GM12878 (cell line): Measurements from ENCODE around the gene CLDN9. TPM values are rescaled to one million over a fixed set of nuclear protein-coding genes. Genes with fewer than 3 reads are reported as not detected.
"Not testable (repeated sequence)": the region's sequence is repeated elsewhere in the genome, so short reads cannot be mapped to it uniquely, and the experiment has no call there.

Experiments used
- ATAC-seq: fragments of 200-7000 bp; cut with Tn5 transposase; 3 replicates; pipeline ENCODE4 v1.9.1; 2020; ENCODE audit warnings: mild to moderate bottlenecking, moderate library complexity
- BruUV-seq: library from RNA; stranded (reverse); fragments of 400-500 nt; replicated peaks from 2 replicates; lab custom pipeline; 2021; lab: Mats Ljungman, UMichigan
- CTCF ChIA-PET: fragments of 300-600 bp; sonication (Branson Sonifier 250); formaldehyde crosslinking; extraction: SDS; loops from one replicate; lab custom pipeline; 2021; ENCODE audit warnings: inconsistent platforms; lab: Yijun Ruan, JAX
- POLR2A ChIA-PET: fragments of 350-600 bp; formaldehyde crosslinking; extraction: SDS; loops from one replicate; lab custom pipeline; 2021; ENCODE audit warnings: inconsistent platforms; lab: Charles Lee
- RAD21 ChIA-PET: fragments of 300-600 bp; sonication (Branson Sonifier 250); formaldehyde crosslinking; loops from one replicate; lab custom pipeline; 2023; ENCODE audit warnings: antibody characterized with exemption; ENCODE audit not compliant: unreplicated experiment; lab: Charles Lee
- SMC1A ChIA-PET: fragments of 300-600 bp; sonication (Branson Sonifier 250); formaldehyde crosslinking; loops from one replicate; lab custom pipeline; 2023; ENCODE audit not compliant: unreplicated experiment, uncharacterized antibody; lab: Charles Lee
- DNase-seq: peaks from one replicate; pipeline ENCODE4 v3.0.0-alpha.2; 2011; ENCODE audit warnings: low read depth, low spot score
- FAIRE-seq: peaks from 3 replicates; lab custom pipeline; 2011; peaks lifted over from hg19 to GRCh38; lab: Jason Lieb, UNC
- H2AFZ ChIP-seq: 2 replicates; pipeline ENCODE4 v1.6.0; 2011; ENCODE audit warnings: low read depth, low read length, control low read depth; ENCODE audit not compliant: control insufficient read depth
- H3K27ac ChIP-seq: 2 replicates; pipeline ENCODE4 v1.5.1; 2011; ENCODE audit warnings: control low read depth; ENCODE audit not compliant: control insufficient read depth, insufficient read depth
- H3K27me3 ChIP-seq, 2 experiments: replicated peaks in 1 of 2; 2 replicates each; pipeline versions ENCODE4 v1.6.0 to v1.6.1; 2011; ENCODE audit warnings: low read length in 1 of 2; ENCODE audit not compliant: control insufficient read depth in 2 of 2, insufficient read depth in 2 of 2
- H3K36me3 ChIP-seq, 2 experiments: 2 replicates each; pipeline ENCODE4 v1.5.1; 2011; ENCODE audit warnings: low read length in 1 of 2; ENCODE audit not compliant: control insufficient read depth in 2 of 2, insufficient read depth in 2 of 2
- H3K4me1 ChIP-seq: 2 replicates; pipeline ENCODE4 v1.6.1; 2011; ENCODE audit warnings: mild to moderate bottlenecking, low read length, moderate library complexity, mixed read lengths; ENCODE audit not compliant: control insufficient read depth, insufficient read depth
- H3K4me2 ChIP-seq: 2 replicates; pipeline ENCODE4 v1.6.0; 2011; ENCODE audit warnings: control low read depth; ENCODE audit not compliant: control insufficient read depth, insufficient read depth
- H3K4me3 ChIP-seq: fragments of 200-600 bp; sonication (generic); 2 replicates; pipeline ENCODE4 v1.5.1; 2016
- H3K79me2 ChIP-seq: 2 replicates; pipeline ENCODE4 v1.6.0; 2011; ENCODE audit warnings: low read length; ENCODE audit not compliant: control insufficient read depth, insufficient read depth
- H3K9ac ChIP-seq: 2 replicates; pipeline ENCODE4 v1.8.0; 2011; ENCODE audit warnings: low read length, control low read depth, mixed read lengths; ENCODE audit not compliant: control insufficient read depth, insufficient read depth
- H3K9me3 ChIP-seq: replicated peaks from 3 replicates; pipeline ENCODE4 v1.5.1; 2011; ENCODE audit warnings: mild to moderate bottlenecking, low read length; ENCODE audit not compliant: control insufficient read depth, insufficient read depth
- H4K20me1 ChIP-seq: 2 replicates; pipeline ENCODE4 v1.6.0; 2011; ENCODE audit not compliant: control insufficient read depth, insufficient read depth
- ATF2 ChIP-seq: IDR thresholded peaks from 2 replicates; pipeline ENCODE4 v1.6.1; 2012; ENCODE audit warnings: low read length, inconsistent platforms
- BHLHE40 ChIP-seq, 2 experiments: fragments of 450-650 bp in 1 of 2; IDR thresholded peaks; 2 replicates each; pipeline ENCODE4 v1.6.1; 2011 to 2017; ENCODE audit warnings: low read depth in 2 of 2, borderline replicate concordance in 1 of 2, improper control_type of control experiment in 1 of 2, low read length in 1 of 2, mild to moderate bottlenecking in 1 of 2
- CBFB ChIP-seq: IDR thresholded peaks from 2 replicates; pipeline ENCODE4 v1.6.1; 2016; ENCODE audit warnings: antibody characterized with exemption, low read depth
- CREM ChIP-seq: IDR thresholded peaks from 2 replicates; pipeline ENCODE4 v1.6.1; 2014; ENCODE audit warnings: antibody characterized with exemption, low read depth
- E2F4 ChIP-seq: IDR thresholded peaks from 2 replicates; pipeline ENCODE4 v1.6.1; 2012; ENCODE audit warnings: low read depth, low read length, improper control_type of control experiment
- EZH2 ChIP-seq: IDR thresholded peaks from 2 replicates; pipeline ENCODE4 v1.6.1; 2012; ENCODE audit warnings: low read depth, mild to moderate bottlenecking, control low read depth, inconsistent platforms, low read length, borderline replicate concordance; ENCODE audit not compliant: control insufficient read depth
- FOS ChIP-seq: IDR thresholded peaks from 3 replicates; pipeline ENCODE4 v1.6.1; 2011; ENCODE audit warnings: borderline replicate concordance; ENCODE audit not compliant: insufficient read length; ENCODE audit errors: extremely low read depth
- FOXK2 ChIP-seq: fragments of 450-650 bp; IDR thresholded peaks from 2 replicates; pipeline ENCODE4 v1.6.1; 2017; ENCODE audit warnings: mild to moderate bottlenecking, moderate library complexity
- IKZF1 ChIP-seq: fragments of 450-650 bp; conservative IDR thresholded peaks from 2 replicates; pipeline ENCODE4 v1.6.1; 2017; ENCODE audit warnings: antibody characterized with exemption, mild to moderate bottlenecking
- MYC ChIP-seq: IDR thresholded peaks from 2 replicates; pipeline ENCODE4 v1.6.1; 2011; ENCODE audit warnings: mild to moderate bottlenecking, low read length, moderate library complexity, inconsistent platforms; ENCODE audit not compliant: insufficient read depth, insufficient replicate concordance, insufficient read length, severe bottlenecking
- NR2C2 ChIP-seq: IDR thresholded peaks from 2 replicates; pipeline ENCODE4 v1.6.1; 2011; ENCODE audit warnings: borderline replicate concordance, low read depth; ENCODE audit not compliant: control insufficient read depth, insufficient read length
- SIX5 ChIP-seq: IDR thresholded peaks from 2 replicates; pipeline ENCODE4 v1.6.1; 2011; ENCODE audit warnings: mild to moderate bottlenecking, low read depth, low read length, moderate library complexity; ENCODE audit not compliant: severe bottlenecking
- SREBF1 ChIP-seq: IDR thresholded peaks from 2 replicates; pipeline ENCODE4 v1.6.1; 2012; ENCODE audit warnings: mild to moderate bottlenecking, low read length
- SREBF2 ChIP-seq: IDR thresholded peaks from 2 replicates; pipeline ENCODE4 v1.6.1; 2012; ENCODE audit warnings: mild to moderate bottlenecking, low read length
- SRF ChIP-seq, 2 experiments: IDR thresholded peaks; 2 replicates each; pipeline ENCODE4 v1.6.1; 2011; ENCODE audit warnings: low read depth in 2 of 2, low read length in 2 of 2, mild to moderate bottlenecking in 1 of 2, moderate library complexity in 1 of 2
- SUPT20H ChIP-seq: IDR thresholded peaks from 2 replicates; pipeline ENCODE4 v1.6.1; 2011; ENCODE audit warnings: low read depth, mild to moderate bottlenecking, low read length, moderate library complexity, borderline replicate concordance; ENCODE audit not compliant: control insufficient read depth
- WRNIP1 ChIP-seq: IDR thresholded peaks from 2 replicates; pipeline ENCODE4 v1.6.1; 2011; ENCODE audit warnings: low read depth, low read length, improper control_type of control experiment, borderline replicate concordance
- WGBS: methylation state at CpG from one replicate; pipeline ENCODE4 v1.1.6; 2016; ENCODE audit warnings: low lambda C conversion rate; ENCODE audit not compliant: insufficient replicate concordance, insufficient coverage; ENCODE audit errors: missing lambda C conversion rate; 5-methylcytosine and 5-hydroxymethylcytosine counted together
- in situ Hi-C: fragments of 300-500 bp; cut with MboI; formaldehyde crosslinking; loops from 9 replicates; pipeline ENCODE4 v1.14.3; 2018; ENCODE audit warnings: mixed read lengths
- intact Hi-C: fragments of 100-400 bp; cut with micrococcal nuclease; formaldehyde crosslinking; loops from one replicate; pipeline ENCODE4 v1.14.2; 2022; ENCODE audit not compliant: unreplicated experiment
- polyA plus RNA-seq, 11 experiments: library from polyadenylated mRNA; depleted of rRNA in 4 of 11; unstranded in 6 of 11; stranded (reverse) in 5 of 11; fragments of >200 nt; fragmentation: Nextera tagmentation in 4 of 11; fragmentation: Illumina TruSeq in 1 of 11; extraction: Ambion mirVana in 4 of 11; extraction: Trizol in 1 of 11; gene quantifications; 1 replicate in 1 of 11; 2 replicates in 10 of 11; pipeline versions ENCODE4 v1.2.1 to v1.2.3, GENCODE V29; 2011 to 2016; ENCODE audit warnings: inconsistent platforms in 2 of 11, missing spikeins in 2 of 11, low read depth in 1 of 11
- total RNA-seq, 4 experiments: library from RNA; depleted of rRNA in 3 of 4; stranded (reverse); fragments of >200 nt in 3 of 4; fragmentation: Illumina TruSeq in 1 of 4; extraction: Trizol in 1 of 4; gene quantifications; 2 replicates each; pipeline versions ENCODE4 v1.2.1 to v1.2.3, GENCODE V29; 2013 to 2021

The CLDN9 gene
- total and polyA plus RNA-seq, 10 of the 15 experiments (the other 5 are each of a cell fraction or from before 2014, with no cell fraction given) = not detected

- BruUV-seq = no TSS peak
- no peak for FAIRE-seq
- CTCF ChIA-PET = interaction anchor here (0.6 to 5.6 kb wide), 3 partner anchors 20 to 350 kb away, joined by 3 to 28 read pairs (median 5); no protein-coding TSS in a partner anchor
Measured at GRCh38 chr16:3051494-3051893, 38.8 kb downstream of the CLDN9 start.

GRCh38 chr16:3052571-3053329 lies 40.0 kb downstream of the CLDN9 start:
- RAD21 ChIA-PET = interaction anchor here (0.6 kb wide), 1 partner anchor 138 kb away, joined by 4 read pairs; no protein-coding TSS in a partner anchor
- BruUV-seq, H2AFZ ChIP-seq, H4K20me1 ChIP-seq, H3K4me1 ChIP-seq, H3K9me3 ChIP-seq, H3K27ac ChIP-seq, H3K79me2 ChIP-seq, DNase-seq, H3K4me3 ChIP-seq, H3K4me2 ChIP-seq, POLR2A ChIA-PET, H3K27me3 ChIP-seq, in situ Hi-C loops, CTCF ChIA-PET, H3K36me3 ChIP-seq, H3K9ac ChIP-seq, SMC1A ChIA-PET, intact Hi-C loops: not testable (repeated sequence)
- ATAC-seq = peak; percentile 41
- WGBS = 84% methylated on average over 11 of the region's 12 CpGs
- peak; percentile 82 for FAIRE-seq

More at GRCh38 chr16:3051494-3051893, 38.8 kb downstream of the CLDN9 start:
- Histone ChIP-seq H2AFZ (no peak overlapping the region), H4K20me1 (no peaks in the 10 kb centered on the region), H3K9me3 (no peaks in the 10 kb centered on the region), H3K36me3 (no peaks in the 10 kb centered on the region), H3K27me3 (no peaks in the 10 kb centered on the region; a peak in 2 of 4 replicates), H3K4me3 (no peak overlapping the region), H3K27ac (no peak overlapping the region), H3K79me2 (no peaks in the 10 kb centered on the region), H3K4me2 (no peak overlapping the region), H3K9ac (no peak overlapping the region), H3K4me1 (peaks cover 8% of the 10 kb centered on the region)
- SMC1A ChIA-PET = no interaction called here
- no peak for TF ChIP-seq SUPT20H
- no peak for TF ChIP-seq SREBF2
- no peak for TF ChIP-seq WRNIP1
- TF ChIP-seq IKZF1 = no peak
- no peak for TF ChIP-seq CBFB
- no peak for TF ChIP-seq SREBF1
- TF ChIP-seq EZH2 = no peak
- TF ChIP-seq ATF2 = no peak
- no peak for TF ChIP-seq CREM
- TF ChIP-seq NR2C2 = no peak
- TF ChIP-seq SIX5 = no peak
- TF ChIP-seq FOS = no peak
- TF ChIP-seq BHLHE40 (IDR thresholded peaks at IDR 0.05; ENCODE audit: borderline replicate concordance in 1 of 2, low read depth in 2 of 2, low read length in 1 of 2) = no peak
- no peak for TF ChIP-seq MYC
- TF ChIP-seq E2F4 = no peak
- TF ChIP-seq FOXK2 = no peak
- no peak for TF ChIP-seq SRF (IDR thresholded peaks at IDR 0.05; ENCODE audit: low read depth in 2 of 2, low read length in 2 of 2)
- POLR2A ChIA-PET = interaction anchor here (0.8 kb wide), 1 partner anchor 20 kb away, joined by 3 read pairs; no protein-coding TSS in a partner anchor
- ATAC-seq (no peak), DNase-seq (no peak)
- in situ Hi-C loops = no loop called here
- intact Hi-C loops = no loop called here
- RAD21 ChIA-PET = no interaction called here
- WGBS = 61% methylated on average over 9 of the region's 9 CpGs
